Germinal center (tissue), 1 donor: ENCODE data around the gene HTR3D.
A peak's percentile ranks its signal among the peaks of the same experiment; 100 is the strongest.
"Not testable (repeated sequence)": the region's sequence is repeated elsewhere in the genome, so short reads cannot be mapped to it uniquely, and the experiment has no call there.

Experiments used
- DNase-seq: peaks from one replicate; pipeline ENCODE4 v3.0.0; 2012; ENCODE audit warnings: mixed read lengths, low spot score

HTR3D gene

GRCh38 chr3:184031187-184031792, at the start of gene HTR3D:
Gene HTR3D (plus strand): TSS chr3:184031742. CDS start chr3:184031742, 0 bp downstream.
- no peak for DNase-seq

GRCh38 chr3:183981990-183982644, 49.4 kb upstream of the HTR3D start:
- no peak for DNase-seq

- no peak for DNase-seq
Measured at GRCh38 chr3:183984127-183984740, 47.3 kb upstream of the HTR3D start.

GRCh38 chr3:183984749-183985729, 46.5 kb upstream of the HTR3D start:
- DNase-seq: no peak

GRCh38 chr3:183987000-183987600, 44.4 kb upstream of the HTR3D start:
- no peak for DNase-seq

- DNase-seq: no peak
Measured at GRCh38 chr3:183988216-183988790, 43.2 kb upstream of the HTR3D start.

GRCh38 chr3:183991403-183991802, 40.1 kb upstream of the HTR3D start:
- DNase-seq: no peak

- DNase-seq: no peak
Measured at GRCh38 chr3:184001761-184002160, 29.8 kb upstream of the HTR3D start.

GRCh38 chr3:184002469-184002868, 29.1 kb upstream of the HTR3D start:
- DNase-seq: no peak

- no peak for DNase-seq
Measured at GRCh38 chr3:184003187-184003967, 28.2 kb upstream of the HTR3D start.

GRCh38 chr3:184004476-184004875, 27.1 kb upstream of the HTR3D start:
- no peak for DNase-seq

- DNase-seq: peak; percentile 60
Measured at GRCh38 chr3:184005941-184006507, 25.5 kb upstream of the HTR3D start.

- not testable (repeated sequence) for DNase-seq
Measured at GRCh38 chr3:184007143-184007813, 24.3 kb upstream of the HTR3D start.

GRCh38 chr3:184008161-184008560, 23.4 kb upstream of the HTR3D start:
- no peak for DNase-seq

GRCh38 chr3:184011230-184011876, 20.2 kb upstream of the HTR3D start:
- no peak for DNase-seq

- no peak for DNase-seq
Measured at GRCh38 chr3:184011937-184012889, 19.3 kb upstream of the HTR3D start.

- no peak for DNase-seq
Measured at GRCh38 chr3:184015381-184016019, 16.0 kb upstream of the HTR3D start.

- DNase-seq: no peak
Measured at GRCh38 chr3:184016169-184016570, 15.4 kb upstream of the HTR3D start.
